HG03066 (cell line): ENCODE data around the gene FBLN7.

Experiments
- ATAC-seq: cut with Tn5 transposase; IDR thresholded peaks from one replicate; pipeline ENCODE4 v1.9.1; 2021; ENCODE audit warnings: low read depth; ENCODE audit not compliant: unreplicated experiment

FBLN7 gene

DNA sequence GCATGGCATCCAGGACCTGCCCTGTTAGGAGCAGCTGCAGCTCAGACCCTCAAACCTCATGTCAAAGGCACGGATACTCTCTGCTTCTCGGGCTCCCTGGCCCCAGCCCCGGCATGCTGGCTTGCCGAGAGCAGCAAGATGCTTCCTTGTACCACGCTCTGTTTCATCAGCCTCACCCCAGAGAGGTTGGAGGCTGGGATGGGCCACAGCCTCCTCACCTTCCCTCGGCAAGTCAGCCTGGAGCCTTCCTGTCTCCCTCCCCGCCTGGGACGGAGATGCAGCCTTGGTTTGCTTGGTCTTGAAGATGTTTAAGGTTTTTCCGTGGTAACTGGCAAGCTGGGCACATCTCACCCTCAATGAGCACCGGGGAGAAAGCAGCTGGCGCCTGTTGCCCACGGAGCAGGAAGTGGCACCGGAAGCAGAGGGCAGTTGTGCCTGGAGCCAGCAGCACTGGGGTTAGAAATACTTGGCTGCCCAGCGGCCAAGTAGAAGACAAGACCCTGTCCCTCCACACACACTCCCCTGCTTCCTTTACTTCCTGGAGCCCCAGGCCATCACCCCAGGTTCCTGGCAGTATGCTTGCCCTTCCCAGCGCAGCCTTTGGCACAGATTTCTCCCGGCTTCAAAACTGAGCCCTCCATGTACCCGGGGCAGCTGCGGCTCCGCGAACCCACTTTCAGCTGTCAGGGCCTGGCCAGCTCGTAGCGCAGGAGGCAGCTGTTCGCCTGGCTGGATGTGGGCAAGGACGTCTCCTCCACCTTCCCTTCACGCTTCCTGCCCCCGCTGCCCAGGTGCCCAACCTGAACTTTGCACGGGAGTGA, 17.4 kb downstream of the FBLN7 start:
- no peak for ATAC-seq

DNA sequence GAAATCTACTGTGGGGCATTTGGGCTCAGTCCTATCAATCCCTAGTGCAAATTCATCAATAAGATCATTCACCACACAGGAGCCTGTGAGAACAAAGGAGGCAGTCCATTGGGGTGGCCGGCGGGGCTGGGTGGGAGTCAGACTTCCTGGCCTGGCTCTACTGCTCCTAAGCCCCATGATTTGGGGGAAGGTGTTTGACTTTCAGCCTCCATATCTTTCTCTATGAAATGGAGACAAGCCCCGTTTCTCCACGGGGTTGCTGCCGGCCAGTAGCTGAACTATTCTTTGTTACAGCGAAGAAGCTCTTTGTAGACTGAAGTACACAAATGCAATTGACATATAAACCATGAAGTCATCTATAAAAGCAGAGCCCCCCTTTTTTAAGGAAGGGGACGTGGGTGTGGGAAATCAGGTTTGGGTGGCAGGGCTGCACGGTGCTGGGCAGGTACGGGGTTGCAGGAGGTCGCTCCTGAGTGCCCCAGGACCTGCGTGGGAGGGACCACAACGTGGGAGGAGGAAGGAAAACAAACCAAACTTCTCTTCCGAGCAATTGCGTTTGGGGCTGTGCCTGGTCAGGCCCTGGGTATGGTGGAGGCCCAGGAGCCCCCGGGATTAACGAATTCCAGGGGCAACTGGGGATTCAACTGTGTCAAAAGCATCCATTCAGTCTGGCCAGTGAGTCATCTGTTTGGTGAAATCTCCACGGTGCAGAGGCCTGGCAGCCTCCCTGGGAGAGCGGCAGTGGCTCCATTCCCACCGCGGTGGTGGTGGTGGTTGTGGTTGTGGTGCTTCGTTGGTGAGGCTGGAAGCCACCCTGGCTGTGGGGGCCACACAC, 18.2 kb downstream of the FBLN7 start:
- no peak for ATAC-seq

DNA sequence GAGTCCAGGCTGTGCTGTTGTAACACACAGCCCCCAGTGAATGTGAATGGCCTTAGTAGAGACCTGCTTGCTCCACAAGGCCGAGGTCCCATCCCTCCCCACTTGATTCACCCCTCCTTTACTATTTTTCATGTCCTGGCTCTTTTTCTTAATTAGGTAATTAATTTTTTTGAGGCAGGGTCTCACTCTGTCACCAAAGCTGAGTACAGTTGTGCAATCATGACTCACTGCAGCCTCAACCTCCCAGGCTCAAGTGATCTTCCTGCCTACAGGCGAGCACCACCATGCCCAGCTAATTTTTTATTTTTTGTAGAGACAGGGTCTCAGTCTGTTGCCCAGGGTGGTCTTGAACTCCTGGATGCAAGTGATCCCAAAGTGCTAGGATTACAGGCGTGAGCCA, 19.3 kb downstream of the FBLN7 start:
- no peak for ATAC-seq

DNA sequence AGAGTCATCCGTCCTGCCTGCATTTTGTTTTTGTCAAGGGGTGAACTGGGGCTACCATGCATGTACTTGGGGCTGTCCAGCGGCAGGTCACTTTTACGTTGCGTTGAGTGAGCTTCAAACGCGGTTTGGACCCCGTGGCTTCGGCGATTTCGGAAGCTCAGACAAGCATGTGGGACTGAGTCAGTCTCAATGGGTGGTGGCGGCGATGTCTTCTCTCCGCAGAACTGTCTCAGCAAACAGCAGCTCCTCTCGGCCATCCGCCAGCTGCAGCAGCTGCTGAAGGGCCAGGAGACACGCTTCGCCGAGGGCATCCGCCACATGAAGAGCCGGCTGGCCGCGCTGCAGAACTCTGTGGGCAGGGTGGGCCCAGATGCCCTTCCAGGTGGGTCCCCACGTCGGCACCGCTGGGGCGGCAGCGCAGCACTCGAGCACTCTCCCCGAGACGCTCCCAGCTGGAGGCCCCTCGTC, 21.3 kb downstream of the FBLN7 start:
- no peak for ATAC-seq

DNA sequence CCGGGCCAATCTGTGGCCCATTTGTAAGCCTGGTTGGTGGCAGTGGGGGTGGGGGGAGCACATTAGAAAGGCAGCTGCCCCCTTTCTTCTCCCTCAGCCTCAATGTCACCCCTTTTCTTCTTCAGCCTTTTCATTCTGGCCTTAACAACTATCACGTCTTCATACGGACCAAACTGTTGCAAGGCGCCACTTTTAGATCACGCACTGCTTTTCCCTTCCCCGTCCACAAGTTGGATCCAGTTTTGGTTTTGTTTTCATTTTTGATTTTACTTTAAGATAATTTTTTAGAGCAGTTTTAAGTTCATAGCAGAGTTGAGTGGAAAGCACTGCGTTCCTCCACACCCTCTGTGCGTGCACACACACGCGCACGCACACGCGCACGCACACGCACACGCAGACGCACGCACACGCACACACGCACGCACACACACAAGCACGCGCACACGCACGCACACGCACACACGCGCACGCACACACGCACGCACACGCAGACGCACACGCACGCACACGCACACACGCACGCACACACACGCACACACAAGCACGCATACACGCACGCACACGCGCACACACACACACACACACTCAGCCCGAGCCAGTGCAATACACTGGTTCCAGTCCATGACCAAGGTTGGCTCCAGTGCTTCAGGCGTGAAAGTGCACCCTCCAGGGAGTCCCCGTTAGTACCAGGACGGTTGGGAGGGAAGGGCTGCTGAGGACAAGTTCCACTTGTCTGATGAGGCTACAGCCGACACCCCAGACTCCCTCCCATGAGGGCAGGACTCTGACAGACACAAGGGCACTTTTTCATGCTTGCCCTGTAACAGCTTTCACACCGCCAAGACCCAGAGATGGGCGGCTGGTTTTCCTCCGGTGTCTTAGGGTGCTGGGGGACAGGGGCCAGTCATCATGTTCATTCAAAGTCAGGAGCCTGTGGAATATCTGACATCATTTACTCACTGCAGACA, 22.4 kb downstream of the FBLN7 start:
- no peak for ATAC-seq

DNA sequence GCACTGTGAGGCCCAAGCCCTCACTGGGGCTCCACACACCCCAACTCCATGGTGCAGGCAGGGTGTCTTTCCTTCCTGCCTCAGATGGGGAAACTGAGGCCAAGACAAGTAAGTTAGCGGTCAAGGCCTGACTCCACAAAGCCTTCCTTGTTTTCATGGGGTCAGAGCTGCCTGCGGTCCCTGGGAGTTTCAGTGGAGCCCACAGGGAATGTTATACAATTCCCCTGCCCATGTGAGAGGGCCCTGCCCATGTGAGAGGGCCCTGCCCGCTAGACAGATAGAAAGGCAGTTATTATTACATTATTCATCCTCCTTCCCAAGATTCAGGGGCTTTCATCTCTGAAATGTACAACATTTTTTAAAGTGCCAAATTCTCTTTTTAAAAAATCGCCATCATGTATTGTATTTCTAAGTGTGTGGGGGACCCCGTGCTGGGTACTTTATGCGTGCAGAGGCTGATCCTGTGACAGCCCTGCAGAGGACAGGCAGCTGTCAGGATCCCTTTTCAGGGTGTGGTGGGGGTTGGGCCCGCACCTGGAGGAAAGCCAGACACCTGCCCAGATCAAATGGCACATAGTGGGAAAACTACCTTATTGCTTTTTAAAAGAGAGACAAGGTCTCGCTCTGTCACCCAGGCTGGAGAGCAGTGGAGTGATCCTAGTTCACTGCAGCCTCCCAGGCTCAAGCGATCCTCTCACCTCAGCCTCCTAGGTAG, 23.4 kb downstream of the FBLN7 start:
- ATAC-seq, result no peak

DNA sequence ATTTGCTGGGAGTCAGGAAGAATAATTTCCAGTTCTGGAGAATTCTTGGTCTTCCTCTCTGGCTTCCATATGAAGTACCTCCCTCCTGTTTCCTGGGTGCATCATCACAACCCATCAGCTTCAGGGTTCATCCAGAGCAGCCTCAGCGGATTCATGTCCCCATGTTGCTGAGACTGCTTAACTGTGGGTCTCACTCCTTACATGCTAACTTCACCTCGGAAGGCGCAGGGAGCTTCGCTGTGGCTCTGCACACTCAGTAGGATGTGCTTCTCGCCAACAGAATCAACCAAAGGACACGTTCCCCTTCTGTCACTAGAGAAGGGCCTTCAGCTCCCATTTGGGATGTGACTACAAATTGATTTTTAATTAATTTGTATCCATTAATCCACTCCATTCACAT, 24.2 kb downstream of the FBLN7 start:
- no peak for ATAC-seq

DNA sequence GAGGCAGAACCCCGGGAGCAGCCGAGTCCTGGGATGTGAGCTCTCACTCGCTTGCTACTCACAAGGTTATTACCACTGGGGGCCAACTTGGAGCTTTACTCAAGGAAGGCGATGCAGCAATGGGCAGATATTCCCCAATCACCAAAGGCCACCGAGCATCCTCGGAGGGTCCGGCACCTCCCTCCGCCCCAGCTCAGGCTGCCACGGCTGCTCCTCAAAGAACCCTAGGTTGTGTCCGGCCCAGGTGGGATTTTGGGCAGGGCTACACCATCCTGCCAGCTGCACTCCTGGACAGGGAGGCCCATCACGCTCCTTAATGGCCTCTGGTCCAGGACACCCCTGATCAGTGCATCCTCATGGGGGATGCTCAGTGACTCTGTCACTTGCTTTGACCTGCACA, 24.8 kb downstream of the FBLN7 start:
- ATAC-seq, result no peak

DNA sequence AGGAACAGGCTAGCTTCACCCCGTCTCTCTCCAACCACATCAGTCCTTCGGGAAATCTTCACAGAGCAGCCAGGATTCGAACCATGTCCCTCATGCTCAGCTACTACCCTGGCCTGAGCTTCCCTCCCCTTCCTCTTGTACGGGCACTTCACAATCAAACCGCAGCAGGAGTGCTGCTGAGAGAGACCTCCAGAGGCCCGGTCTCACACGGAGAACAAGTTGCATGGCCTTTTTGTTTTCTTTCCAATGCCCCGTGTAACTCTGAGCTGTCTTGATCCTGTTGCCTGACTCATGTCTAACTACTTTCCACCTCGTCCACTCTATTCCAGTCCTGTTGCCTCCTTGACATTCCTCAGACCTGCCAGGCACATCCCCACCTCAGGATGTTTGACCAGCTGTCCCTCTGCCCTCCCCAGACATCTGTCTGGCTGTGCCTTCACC, 25.4 kb downstream of the FBLN7 start:
- no peak for ATAC-seq

DNA sequence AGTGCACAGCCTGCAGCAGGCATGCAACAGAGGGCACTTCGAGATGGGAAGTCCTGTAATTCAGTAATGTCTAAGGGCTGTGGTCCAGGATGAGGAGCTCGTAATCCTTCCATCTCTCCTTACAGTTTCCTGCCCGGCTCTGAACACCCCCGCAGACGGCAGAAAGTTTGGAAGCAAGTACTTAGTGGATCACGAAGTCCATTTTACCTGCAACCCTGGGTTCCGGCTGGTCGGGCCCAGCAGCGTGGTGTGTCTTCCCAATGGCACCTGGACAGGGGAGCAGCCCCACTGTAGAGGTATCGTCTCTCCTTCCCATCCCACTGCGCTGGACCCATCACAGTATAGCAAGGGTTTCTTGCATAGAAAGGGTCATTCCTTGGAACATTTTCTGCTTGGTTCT, 26.7 kb downstream of the FBLN7 start:
- no peak for ATAC-seq

DNA sequence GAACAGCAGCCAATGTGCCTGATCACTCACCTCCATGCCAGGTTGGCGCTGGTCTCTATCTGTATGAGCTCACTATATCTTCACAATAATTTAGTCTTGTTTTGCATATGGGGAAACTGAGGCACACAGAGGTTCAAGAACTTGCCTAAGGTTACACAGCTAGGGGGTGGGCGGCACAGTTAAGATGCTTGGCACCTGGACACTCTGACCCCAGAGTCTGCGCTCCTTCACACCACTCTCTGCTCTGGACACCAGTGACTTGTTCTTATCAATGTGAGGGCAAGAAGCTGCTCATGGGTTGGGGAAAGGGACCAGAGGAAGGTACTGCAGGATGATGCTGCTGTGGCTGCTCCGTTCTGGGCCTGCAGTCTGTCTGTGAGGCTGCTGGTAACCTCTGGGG, 27.1 kb downstream of the FBLN7 start:
- no peak for ATAC-seq

DNA sequence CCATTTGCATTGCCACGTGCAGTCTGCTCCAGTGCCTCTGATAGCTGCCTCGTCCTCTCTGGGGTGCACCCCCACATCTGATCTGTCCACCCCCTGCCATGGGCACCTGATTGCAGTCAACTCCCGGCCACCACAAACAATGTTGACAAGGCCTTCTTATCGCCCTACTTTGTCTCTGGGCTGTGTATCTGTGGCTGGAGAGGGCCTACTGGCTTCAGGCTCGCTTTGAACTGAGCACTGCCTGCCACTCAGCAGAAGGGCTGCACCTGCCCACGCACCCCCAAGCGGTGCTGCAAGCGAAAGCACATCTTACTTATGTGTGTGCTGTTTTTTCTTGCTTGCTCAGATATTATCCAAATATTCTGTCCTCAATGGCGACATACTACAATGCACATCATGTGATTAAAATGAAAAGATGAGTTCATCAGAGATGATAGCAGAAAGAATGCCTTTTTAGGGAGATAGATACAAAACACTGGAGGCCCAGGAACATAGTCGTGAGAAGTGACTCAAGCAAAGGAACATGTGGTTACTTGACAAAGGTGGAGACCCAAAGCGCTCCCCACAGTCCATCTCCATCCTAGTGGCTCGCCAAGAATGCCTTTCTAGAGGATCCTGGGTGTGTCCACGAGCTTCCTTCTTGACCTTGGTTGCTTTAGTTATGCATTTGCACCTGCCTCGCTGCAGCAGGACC, 28.8 kb downstream of the FBLN7 start:
- ATAC-seq, result no peak

DNA sequence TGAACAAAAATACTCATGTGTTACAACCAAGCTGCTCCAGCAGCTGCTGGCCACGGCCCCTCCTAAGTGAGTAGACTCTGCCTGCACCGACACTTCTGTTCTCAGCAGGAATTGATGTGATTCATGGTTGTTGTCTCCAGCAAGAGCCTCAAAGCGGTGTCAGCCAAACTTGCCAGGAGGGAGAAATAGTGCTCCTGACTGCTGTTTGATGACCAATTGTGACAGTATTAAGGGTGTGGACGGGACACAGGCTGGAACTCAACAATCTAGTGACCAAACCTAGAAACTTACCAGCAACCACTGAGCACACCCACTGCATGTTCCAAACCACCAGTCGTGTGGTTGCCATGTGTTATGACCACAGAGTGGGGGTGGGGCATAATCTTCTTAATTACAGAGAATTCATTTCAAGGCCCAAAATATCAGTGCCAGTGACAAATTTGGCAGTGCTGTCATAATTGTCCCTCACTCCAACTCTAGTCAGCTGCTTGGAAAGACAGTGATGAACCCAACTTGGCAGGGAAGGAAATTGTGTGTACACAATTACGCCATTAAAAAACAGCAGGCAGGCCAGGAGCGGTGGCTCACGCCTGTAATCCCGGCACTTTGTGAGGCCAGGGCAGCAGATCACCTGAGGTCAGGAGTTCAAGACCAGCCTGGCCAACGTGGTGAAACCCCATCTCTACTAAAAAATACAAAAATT, 30.4 kb downstream of the FBLN7 start:
- ATAC-seq, result no peak

DNA sequence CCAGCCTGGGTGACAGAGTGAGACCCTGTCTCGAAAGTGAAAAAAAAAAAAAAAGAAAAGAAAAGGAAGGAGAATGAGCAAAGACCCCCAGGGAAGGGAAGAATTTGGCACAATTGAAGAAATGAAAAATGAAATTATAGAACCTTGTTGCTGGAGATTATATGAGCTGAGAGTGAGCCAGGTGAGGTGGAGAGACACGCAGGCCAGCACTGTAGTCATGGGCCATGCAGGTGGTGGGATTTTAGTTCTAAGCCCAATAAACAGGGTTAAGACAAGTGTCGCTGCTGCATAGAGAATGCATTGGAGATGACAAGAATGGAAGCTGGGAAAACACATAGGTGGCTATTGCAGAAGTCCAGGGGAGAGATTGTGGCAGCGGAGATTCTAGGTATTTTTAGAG, 32.3 kb downstream of the FBLN7 start:
- ATAC-seq, result no peak

DNA sequence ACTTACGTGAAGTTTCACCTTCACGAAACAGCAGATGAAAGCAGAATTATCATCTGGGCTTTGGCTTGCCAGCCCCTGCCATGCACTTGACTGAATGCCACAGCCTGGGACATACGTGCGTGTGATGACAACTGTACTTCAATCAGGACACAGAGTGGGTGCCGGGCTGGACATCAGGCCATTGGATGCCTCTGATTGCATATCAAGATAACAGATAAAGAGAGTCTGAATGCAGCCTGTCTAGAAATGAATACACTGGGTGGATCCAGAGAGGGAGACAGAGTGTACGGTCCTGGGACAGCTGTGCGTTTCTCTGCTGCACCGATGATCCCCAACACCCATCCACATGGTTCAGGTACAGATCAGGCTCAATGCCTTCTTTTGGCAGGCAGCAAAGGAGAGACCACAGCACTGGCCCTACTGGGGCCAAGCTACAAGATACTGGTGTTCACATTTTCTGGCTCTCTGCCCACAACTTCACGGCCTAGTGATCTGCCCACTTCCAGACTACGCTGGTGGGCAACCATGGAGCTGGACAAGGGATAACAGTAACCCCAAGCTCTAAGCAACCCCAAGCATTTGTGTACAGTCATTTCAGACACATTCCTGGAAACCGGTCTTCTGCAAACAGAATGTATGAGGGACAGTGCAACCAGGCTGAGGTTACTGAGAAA, 35.6 kb downstream of the FBLN7 start:
- ATAC-seq, result no peak

DNA sequence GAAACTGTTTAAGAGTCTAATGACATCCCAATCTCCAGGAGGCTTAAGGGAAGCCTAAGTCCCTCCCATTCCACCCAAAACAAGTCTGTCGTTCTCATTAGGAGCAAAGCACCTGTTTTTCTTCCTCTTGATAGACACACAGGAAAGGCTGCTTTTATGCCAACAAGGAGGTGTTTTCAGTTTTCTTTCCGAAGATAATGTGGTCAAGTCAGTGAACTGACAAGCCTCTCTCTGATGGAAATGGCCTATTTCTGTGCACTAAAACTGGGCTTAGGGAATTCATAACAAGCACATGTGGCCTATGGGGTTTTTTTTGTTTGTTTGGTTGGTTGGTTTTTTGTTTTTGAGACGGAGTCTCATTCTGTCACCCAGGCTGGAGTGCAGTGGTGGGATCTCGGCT, 36.2 kb downstream of the FBLN7 start:
- no peak for ATAC-seq

DNA sequence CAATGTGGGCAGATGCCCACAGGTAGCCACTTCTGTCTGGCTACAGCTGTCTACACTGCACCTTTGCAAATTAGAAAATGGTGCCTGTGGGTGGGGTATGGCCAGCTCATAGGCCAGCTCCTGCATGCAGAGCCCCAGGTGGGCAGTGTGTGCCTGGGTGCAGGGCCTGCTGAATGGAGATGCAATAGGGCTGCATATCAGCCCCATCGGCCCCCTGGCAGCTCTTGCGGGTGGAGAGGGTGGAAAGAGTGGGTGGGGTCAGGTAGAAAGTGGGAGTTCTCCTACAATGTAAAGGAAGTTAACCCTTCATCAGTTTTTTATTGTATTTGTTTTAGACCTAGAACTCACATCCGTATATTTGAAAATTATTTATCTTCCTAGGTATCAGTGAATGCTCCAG, 37.1 kb downstream of the FBLN7 start:
- no peak for ATAC-seq

DNA sequence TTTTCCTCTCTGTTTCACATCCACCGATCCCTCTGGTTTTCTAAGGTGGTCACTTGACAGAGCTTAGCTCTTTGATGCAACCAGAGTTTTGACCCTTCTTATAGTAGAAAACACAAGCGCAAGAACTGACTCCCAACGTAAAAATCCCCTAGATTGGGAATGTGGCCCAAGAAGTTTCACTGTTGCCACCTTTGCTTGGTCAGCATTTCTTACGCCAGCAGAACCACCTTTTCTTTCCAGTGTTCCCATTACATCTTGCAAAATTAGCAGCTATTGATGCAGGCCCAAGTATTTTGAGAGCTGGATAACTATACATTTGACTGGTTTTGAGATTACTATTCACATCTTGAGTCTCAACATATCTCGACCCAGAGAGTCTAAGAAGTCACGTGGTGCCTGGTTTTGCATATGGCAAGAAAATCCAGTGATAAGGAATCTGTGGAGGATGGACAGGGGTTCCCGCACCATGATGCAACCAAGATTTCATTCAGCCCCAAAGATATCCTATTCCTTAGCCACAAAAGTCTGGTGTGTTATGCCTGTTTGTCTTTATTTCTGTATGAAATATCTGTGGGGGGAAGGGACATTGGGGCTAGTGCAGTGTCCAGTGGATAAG, 37.9 kb downstream of the FBLN7 start:
- ATAC-seq, result no peak
